ENCODE results near the gene FADS3. TPM values are rescaled to one million over a fixed set of nuclear protein-coding genes. Genes with fewer than 3 reads are reported as not detected.
A peak's percentile ranks its signal among the peaks of the same experiment; 100 is the strongest.

FADS3 gene
- total and polyA plus RNA-seq, 2 of the 13 experiments (the other 11 are each of a cell fraction or from before 2014, with no cell fraction given) = 13.4 to 23.2 TPM

DNA sequence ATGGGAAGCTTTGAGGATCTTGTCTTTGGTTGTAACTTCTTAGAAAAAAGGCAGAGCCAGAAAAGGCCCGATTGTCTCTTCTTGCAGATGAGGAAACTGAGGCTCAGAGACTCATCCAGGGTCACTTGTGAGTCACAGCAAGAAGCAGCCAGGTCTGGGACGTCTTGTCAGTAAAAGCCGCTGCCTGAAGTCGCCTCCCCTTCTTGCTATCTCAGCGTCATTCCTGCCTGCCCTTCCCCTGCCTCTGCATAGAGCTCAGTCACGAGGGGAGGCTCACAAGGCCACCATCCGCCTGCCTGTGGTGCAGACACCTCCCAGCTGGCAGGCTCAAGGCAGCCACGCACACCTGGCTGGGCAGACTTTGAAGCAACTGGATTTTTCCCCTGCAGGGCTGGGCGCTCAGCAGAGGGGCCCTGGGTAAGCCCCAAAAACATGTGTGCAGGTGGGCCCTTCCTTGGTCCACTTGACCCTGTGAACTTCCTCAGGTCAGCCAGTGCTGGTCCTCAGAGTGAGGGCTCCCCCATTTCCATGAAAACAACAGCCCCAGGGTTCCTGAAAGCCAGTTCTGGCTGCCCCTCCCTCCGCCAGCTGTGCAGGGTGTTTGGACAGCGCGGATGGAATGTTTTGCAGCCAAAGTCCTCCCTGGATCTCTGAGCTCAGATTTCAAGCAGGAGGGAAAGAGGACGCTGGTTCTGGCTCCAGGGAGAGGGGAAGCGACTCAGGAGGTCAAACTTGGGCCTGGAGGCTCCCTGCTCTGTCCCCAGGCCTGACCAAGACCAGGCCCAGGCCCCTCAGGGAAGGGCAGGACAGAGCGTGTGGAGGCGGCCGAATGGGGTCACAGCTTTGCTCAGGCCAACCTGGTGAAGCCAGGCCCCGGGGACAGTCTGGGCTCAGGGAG lies 32.1 kb upstream of the FADS3 start (continued):
- no peak for TF ChIP-seq RBM39 (IDR thresholded peaks at IDR 0.05; ENCODE audit: low read depth, low read length, poor library complexity, severe bottlenecking)
- TF ChIP-seq NKX3-1 (CRISPR knock-in tag; IDR thresholded peaks at IDR 0.05) = no peak
- TF ChIP-seq NRL (CRISPR knock-in tag; IDR thresholded peaks at IDR 0.05; ENCODE audit: borderline replicate concordance) = peak; percentile 73; the same call in 1 of the 2 replicates
- TF ChIP-seq, protein P1, sequence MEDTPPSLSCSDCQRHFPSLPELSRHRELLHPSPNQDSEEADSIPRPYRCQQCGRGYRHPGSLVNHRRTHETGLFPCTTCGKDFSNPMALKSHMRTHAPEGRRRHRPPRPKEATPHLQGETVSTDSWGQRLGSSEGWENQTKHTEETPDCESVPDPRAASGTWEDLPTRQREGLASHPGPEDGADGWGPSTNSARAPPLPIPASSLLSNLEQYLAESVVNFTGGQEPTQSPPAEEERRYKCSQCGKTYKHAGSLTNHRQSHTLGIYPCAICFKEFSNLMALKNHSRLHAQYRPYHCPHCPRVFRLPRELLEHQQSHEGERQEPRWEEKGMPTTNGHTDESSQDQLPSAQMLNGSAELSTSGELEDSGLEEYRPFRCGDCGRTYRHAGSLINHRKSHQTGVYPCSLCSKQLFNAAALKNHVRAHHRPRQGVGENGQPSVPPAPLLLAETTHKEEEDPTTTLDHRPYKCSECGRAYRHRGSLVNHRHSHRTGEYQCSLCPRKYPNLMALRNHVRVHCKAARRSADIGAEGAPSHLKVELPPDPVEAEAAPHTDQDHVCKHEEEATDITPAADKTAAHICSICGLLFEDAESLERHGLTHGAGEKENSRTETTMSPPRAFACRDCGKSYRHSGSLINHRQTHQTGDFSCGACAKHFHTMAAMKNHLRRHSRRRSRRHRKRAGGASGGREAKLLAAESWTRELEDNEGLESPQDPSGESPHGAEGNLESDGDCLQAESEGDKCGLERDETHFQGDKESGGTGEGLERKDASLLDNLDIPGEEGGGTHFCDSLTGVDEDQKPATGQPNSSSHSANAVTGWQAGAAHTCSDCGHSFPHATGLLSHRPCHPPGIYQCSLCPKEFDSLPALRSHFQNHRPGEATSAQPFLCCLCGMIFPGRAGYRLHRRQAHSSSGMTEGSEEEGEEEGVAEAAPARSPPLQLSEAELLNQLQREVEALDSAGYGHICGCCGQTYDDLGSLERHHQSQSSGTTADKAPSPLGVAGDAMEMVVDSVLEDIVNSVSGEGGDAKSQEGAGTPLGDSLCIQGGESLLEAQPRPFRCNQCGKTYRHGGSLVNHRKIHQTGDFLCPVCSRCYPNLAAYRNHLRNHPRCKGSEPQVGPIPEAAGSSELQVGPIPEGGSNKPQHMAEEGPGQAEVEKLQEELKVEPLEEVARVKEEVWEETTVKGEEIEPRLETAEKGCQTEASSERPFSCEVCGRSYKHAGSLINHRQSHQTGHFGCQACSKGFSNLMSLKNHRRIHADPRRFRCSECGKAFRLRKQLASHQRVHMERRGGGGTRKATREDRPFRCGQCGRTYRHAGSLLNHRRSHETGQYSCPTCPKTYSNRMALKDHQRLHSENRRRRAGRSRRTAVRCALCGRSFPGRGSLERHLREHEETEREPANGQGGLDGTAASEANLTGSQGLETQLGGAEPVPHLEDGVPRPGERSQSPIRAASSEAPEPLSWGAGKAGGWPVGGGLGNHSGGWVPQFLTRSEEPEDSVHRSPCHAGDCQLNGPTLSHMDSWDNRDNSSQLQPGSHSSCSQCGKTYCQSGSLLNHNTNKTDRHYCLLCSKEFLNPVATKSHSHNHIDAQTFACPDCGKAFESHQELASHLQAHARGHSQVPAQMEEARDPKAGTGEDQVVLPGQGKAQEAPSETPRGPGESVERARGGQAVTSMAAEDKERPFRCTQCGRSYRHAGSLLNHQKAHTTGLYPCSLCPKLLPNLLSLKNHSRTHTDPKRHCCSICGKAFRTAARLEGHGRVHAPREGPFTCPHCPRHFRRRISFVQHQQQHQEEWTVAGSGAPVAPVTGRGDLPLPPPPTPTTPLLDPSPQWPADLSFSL (CRISPR knock-in tag; IDR thresholded peaks at IDR 0.05) = no peak
- TF ChIP-seq ZSCAN9 (CRISPR knock-in tag; IDR thresholded peaks at IDR 0.05; ENCODE audit: borderline replicate concordance) = no peak
- TF ChIP-seq ATF6 (CRISPR knock-in tag; conservative IDR thresholded peaks at IDR 0.05) = no peak
- no peak for TF ChIP-seq CBX2 (IDR thresholded peaks at IDR 0.05; ENCODE audit: low read depth, low read length)
- no peak for TF ChIP-seq CBX2 (CRISPR knock-in tag; IDR thresholded peaks at IDR 0.05; ENCODE audit: low read depth)
- peak; percentile 47; the same call in 1 of the 2 replicates for TF ChIP-seq KDM3A (CRISPR knock-in tag; IDR thresholded peaks at IDR 0.05; ENCODE audit: low read depth)
- TF ChIP-seq RARA (CRISPR knock-in tag; IDR thresholded peaks at IDR 0.05) = no peak; the same call in 1 of the 2 replicates
- TF ChIP-seq, protein P2, sequence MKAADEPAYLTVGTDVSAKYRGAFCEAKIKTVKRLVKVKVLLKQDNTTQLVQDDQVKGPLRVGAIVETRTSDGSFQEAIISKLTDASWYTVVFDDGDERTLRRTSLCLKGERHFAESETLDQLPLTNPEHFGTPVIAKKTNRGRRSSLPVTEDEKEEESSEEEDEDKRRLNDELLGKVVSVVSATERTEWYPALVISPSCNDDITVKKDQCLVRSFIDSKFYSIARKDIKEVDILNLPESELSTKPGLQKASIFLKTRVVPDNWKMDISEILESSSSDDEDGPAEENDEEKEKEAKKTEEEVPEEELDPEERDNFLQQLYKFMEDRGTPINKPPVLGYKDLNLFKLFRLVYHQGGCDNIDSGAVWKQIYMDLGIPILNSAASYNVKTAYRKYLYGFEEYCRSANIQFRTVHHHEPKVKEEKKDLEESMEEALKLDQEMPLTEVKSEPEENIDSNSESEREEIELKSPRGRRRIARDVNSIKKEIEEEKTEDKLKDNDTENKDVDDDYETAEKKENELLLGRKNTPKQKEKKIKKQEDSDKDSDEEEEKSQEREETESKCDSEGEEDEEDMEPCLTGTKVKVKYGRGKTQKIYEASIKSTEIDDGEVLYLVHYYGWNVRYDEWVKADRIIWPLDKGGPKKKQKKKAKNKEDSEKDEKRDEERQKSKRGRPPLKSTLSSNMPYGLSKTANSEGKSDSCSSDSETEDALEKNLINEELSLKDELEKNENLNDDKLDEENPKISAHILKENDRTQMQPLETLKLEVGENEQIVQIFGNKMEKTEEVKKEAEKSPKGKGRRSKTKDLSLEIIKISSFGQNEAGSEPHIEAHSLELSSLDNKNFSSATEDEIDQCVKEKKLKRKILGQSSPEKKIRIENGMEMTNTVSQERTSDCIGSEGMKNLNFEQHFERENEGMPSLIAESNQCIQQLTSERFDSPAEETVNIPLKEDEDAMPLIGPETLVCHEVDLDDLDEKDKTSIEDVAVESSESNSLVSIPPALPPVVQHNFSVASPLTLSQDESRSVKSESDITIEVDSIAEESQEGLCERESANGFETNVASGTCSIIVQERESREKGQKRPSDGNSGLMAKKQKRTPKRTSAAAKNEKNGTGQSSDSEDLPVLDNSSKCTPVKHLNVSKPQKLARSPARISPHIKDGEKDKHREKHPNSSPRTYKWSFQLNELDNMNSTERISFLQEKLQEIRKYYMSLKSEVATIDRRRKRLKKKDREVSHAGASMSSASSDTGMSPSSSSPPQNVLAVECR (CRISPR knock-in tag; IDR thresholded peaks at IDR 0.05; ENCODE audit: borderline replicate concordance) = peak; percentile 46; the same call in 1 of the 2 replicates
- no peak for TF ChIP-seq ZNF749 (CRISPR knock-in tag; IDR thresholded peaks at IDR 0.05; ENCODE audit: borderline replicate concordance)
- TF ChIP-seq MIER3 (CRISPR knock-in tag; IDR thresholded peaks at IDR 0.05; ENCODE audit: borderline replicate concordance) = peak; percentile 27; the same call in 1 of the 2 replicates
- TF ChIP-seq PLRG1 (conservative IDR thresholded peaks at IDR 0.05) = no peak
- TF ChIP-seq NCOA1 (CRISPR knock-in tag; IDR thresholded peaks at IDR 0.05) = no peak
- no peak for TF ChIP-seq MED13 (CRISPR knock-in tag; IDR thresholded peaks at IDR 0.05)
- TF ChIP-seq TMF1 (CRISPR knock-in tag; IDR thresholded peaks at IDR 0.05; ENCODE audit: low read depth) = no peak
